ENCODE measurements around the gene C19orf33.

Gene C19orf33

GRCh38 chr19:38308006-38308766 is 4.1 kb downstream of the C19orf33 start:
- TF ChIP-seq CTCF (IDR thresholded peaks at IDR 0.05; ENCODE audit: extremely low read depth, insufficient read depth, missing control alignments): no peak
- DNase-seq (ENCODE audit: low spot score): no peak
- in situ Hi-C loops (cut with MboI; ENCODE audit: low pct_unique_long_range_greater_than_20kb, low sequenced_read_pairs, unreplicated experiment): no loop called here

GRCh38 chr19:38308926-38309614 is 5.0 kb downstream of the C19orf33 start:
- in situ Hi-C loops (cut with MboI; ENCODE audit: low pct_unique_long_range_greater_than_20kb, low sequenced_read_pairs, unreplicated experiment): no loop called here
- no peak for TF ChIP-seq CTCF (IDR thresholded peaks at IDR 0.05; ENCODE audit: extremely low read depth, insufficient read depth, missing control alignments)
- DNase-seq (ENCODE audit: low spot score): no peak

- DNase-seq (ENCODE audit: low spot score): no peak
- in situ Hi-C loops (cut with MboI; ENCODE audit: low pct_unique_long_range_greater_than_20kb, low sequenced_read_pairs, unreplicated experiment): no loop called here
Observed at GRCh38 chr19:38309615-38310278, 5.7 kb downstream of the C19orf33 start.

GRCh38 chr19:38310279-38310670 is 6.2 kb downstream of the C19orf33 start:
- no peak for DNase-seq (ENCODE audit: low spot score)
- in situ Hi-C loops (cut with MboI; ENCODE audit: low pct_unique_long_range_greater_than_20kb, low sequenced_read_pairs, unreplicated experiment): no loop called here
- no peak for TF ChIP-seq CTCF (IDR thresholded peaks at IDR 0.05; ENCODE audit: extremely low read depth, insufficient read depth, missing control alignments)

More at GRCh38 chr19:38309615-38310278, 5.7 kb downstream of the C19orf33 start:
- no peak for TF ChIP-seq CTCF (IDR thresholded peaks at IDR 0.05; ENCODE audit: extremely low read depth, insufficient read depth, missing control alignments)

- in situ Hi-C loops (cut with MboI; ENCODE audit: low pct_unique_long_range_greater_than_20kb, low sequenced_read_pairs, unreplicated experiment): no loop called here
Observed at GRCh38 chr19:38310986-38311385, 6.9 kb downstream of the C19orf33 start.

More at GRCh38 chr19:38310986-38311385, 6.9 kb downstream of the C19orf33 start:
- TF ChIP-seq CTCF (IDR thresholded peaks at IDR 0.05; ENCODE audit: extremely low read depth, insufficient read depth, missing control alignments): no peak
- DNase-seq (ENCODE audit: low spot score): no peak

Measured in GM13977 (cell line).